WTC11 (cell line): Measurements from ENCODE around the gene MAP7D2. TPM values are rescaled to one million over a fixed set of nuclear protein-coding genes. Genes with fewer than 3 reads are reported as not detected.
"Not testable (repeated sequence)": the region's sequence is repeated elsewhere in the genome, so short reads cannot be mapped to it uniquely, and the experiment has no call there.

Experiments
- ATAC-seq: fragments of 200-7000 bp; cut with Tn5 transposase; 2 replicates; pipeline ENCODE4 v1.10.0; 2021; ENCODE audit warnings: mild to moderate bottlenecking, moderate library complexity
- CTCF ChIA-PET: fragments of 300-600 bp; sonication (Branson Sonifier 250); formaldehyde crosslinking; loops from one replicate; lab custom pipeline; 2021; ENCODE audit warnings: antibody characterized with exemption; lab: Charles Lee
- POLR2A ChIA-PET: fragments of 350-600 bp; sonication (Branson Sonifier 250); formaldehyde crosslinking; loops from one replicate; lab custom pipeline; 2021; ENCODE audit warnings: antibody characterized with exemption; lab: Charles Lee
- DNase-seq: peaks from one replicate; pipeline ENCODE4 v3.0.0; 2021; ENCODE audit warnings: low spot score
- H3K27ac Mint-ChIP-seq: 2 replicates; pipeline ENCODE4 v1.8.0; 2021; ENCODE audit warnings: mixed read lengths
- H3K27me3 Mint-ChIP-seq: 2 replicates; pipeline ENCODE4 v1.8.0; 2021; ENCODE audit warnings: low read depth, mild to moderate bottlenecking, moderate library complexity, mixed read lengths
- H3K36me3 Mint-ChIP-seq: 2 replicates; pipeline ENCODE4 v1.8.0; 2021; ENCODE audit warnings: mixed read lengths
- H3K4me1 Mint-ChIP-seq: 2 replicates; pipeline ENCODE4 v1.8.0; 2022; ENCODE audit warnings: mixed read lengths
- H3K4me3 Mint-ChIP-seq: 2 replicates; pipeline ENCODE4 v1.8.0; 2021; ENCODE audit warnings: mild to moderate bottlenecking, moderate library complexity, mixed read lengths
- H3K9me3 Mint-ChIP-seq: 2 replicates; pipeline ENCODE4 v1.8.0; 2021; ENCODE audit warnings: mixed read lengths
- CBFB ChIP-seq: sonication (generic); formaldehyde crosslinking; IDR thresholded peaks from 2 replicates; pipeline ENCODE4 v1.8.1; 2022; ENCODE audit warnings: mild to moderate bottlenecking, low read depth, missing genetic modification reagents
- CREB1 ChIP-seq: sonication (generic); formaldehyde crosslinking; IDR thresholded peaks from 2 replicates; pipeline ENCODE4 v1.8.0; 2023; ENCODE audit warnings: mild to moderate bottlenecking, missing genetic modification reagents
- ESRRA ChIP-seq: sonication (generic); formaldehyde crosslinking; IDR thresholded peaks from 2 replicates; pipeline ENCODE4 v1.8.1; 2022; ENCODE audit warnings: mild to moderate bottlenecking, missing genetic modification reagents, borderline replicate concordance
- IRF2 ChIP-seq: sonication (generic); formaldehyde crosslinking; IDR thresholded peaks from 2 replicates; pipeline ENCODE4 v1.8.0; 2022; ENCODE audit warnings: low read depth, missing genetic modification reagents, borderline replicate concordance
- JUN ChIP-seq: sonication (generic); formaldehyde crosslinking; IDR thresholded peaks from 2 replicates; pipeline ENCODE4 v1.8.0; 2023; ENCODE audit warnings: mild to moderate bottlenecking, missing genetic modification reagents
- NR1H2 ChIP-seq: sonication (generic); formaldehyde crosslinking; IDR thresholded peaks from 2 replicates; pipeline ENCODE4 v1.9.0; 2021; ENCODE audit warnings: mild to moderate bottlenecking, moderate library complexity, missing genetic modification reagents
- PRRX2 ChIP-seq: fragments of 250-450 bp; sonication (Bioruptor Pico); IDR thresholded peaks from 2 replicates; pipeline ENCODE4 v1.8.0; 2021; ENCODE audit warnings: mild to moderate bottlenecking
- RELA ChIP-seq: sonication (generic); formaldehyde crosslinking; IDR thresholded peaks from 2 replicates; pipeline ENCODE4 v1.8.1; 2022; ENCODE audit warnings: missing genetic modification reagents, mild to moderate bottlenecking, borderline replicate concordance
- SOX15 ChIP-seq: fragments of 250-450 bp; sonication (Bioruptor Pico); IDR thresholded peaks from 2 replicates; pipeline ENCODE4 v1.9.0; 2021; ENCODE audit warnings: mild to moderate bottlenecking
- SP1 ChIP-seq: sonication (generic); formaldehyde crosslinking; conservative IDR thresholded peaks from 2 replicates; pipeline ENCODE4 v1.8.1; 2022; ENCODE audit warnings: missing genetic modification reagents
- TEAD1 ChIP-seq: sonication (generic); formaldehyde crosslinking; IDR thresholded peaks from 2 replicates; pipeline ENCODE4 v1.8.0; 2022; ENCODE audit warnings: mild to moderate bottlenecking, missing genetic modification reagents
- ZNF121 ChIP-seq: sonication (generic); formaldehyde crosslinking; IDR thresholded peaks from 2 replicates; pipeline ENCODE4 v1.8.0; 2023; ENCODE audit warnings: missing genetic modification reagents
- ZNF138 ChIP-seq: sonication (generic); formaldehyde crosslinking; conservative IDR thresholded peaks from 2 replicates; pipeline ENCODE4 v1.8.1; 2022; ENCODE audit warnings: mild to moderate bottlenecking, moderate library complexity, missing genetic modification reagents
- ZNF219 ChIP-seq: sonication (generic); formaldehyde crosslinking; IDR thresholded peaks from 2 replicates; pipeline ENCODE4 v1.8.0; 2023; ENCODE audit warnings: missing genetic modification reagents, mild to moderate bottlenecking, borderline replicate concordance
- ZNF396 ChIP-seq: fragments of 250-450 bp; sonication (Bioruptor Pico); IDR thresholded peaks from 2 replicates; pipeline ENCODE4 v1.8.0; 2021; ENCODE audit warnings: mild to moderate bottlenecking, moderate library complexity, borderline replicate concordance
- ZNF423 ChIP-seq: fragments of 250-450 bp; sonication (Bioruptor Pico); IDR thresholded peaks from 2 replicates; pipeline ENCODE4 v2.1.2; 2022; ENCODE audit warnings: mild to moderate bottlenecking, moderate library complexity
- total RNA-seq: library from RNA; stranded (reverse); gene quantifications from 3 replicates; pipeline ENCODE4 v1.2.3, GENCODE V29; 2021
- TF ChIP-seq, protein P1 (sequence below): sonication (generic); formaldehyde crosslinking; conservative IDR thresholded peaks from 2 replicates; pipeline ENCODE4 v1.8.1; 2023; ENCODE audit warnings: mild to moderate bottlenecking, low read depth, missing genetic modification reagents, moderate library complexity
- TF ChIP-seq, protein P2 (sequence below): sonication (generic); formaldehyde crosslinking; IDR thresholded peaks from 2 replicates; pipeline ENCODE4 v1.8.1; 2022; ENCODE audit warnings: mild to moderate bottlenecking, missing genetic modification reagents, moderate library complexity, borderline replicate concordance
- TF ChIP-seq, protein P3 (sequence below): sonication (generic); formaldehyde crosslinking; IDR thresholded peaks from 2 replicates; pipeline ENCODE4 v1.8.0; 2022; ENCODE audit warnings: mild to moderate bottlenecking, missing genetic modification reagents
- TF ChIP-seq, protein P4 (sequence below): sonication (generic); formaldehyde crosslinking; IDR thresholded peaks from 2 replicates; pipeline ENCODE4 v1.8.1; 2023; ENCODE audit warnings: mild to moderate bottlenecking, moderate library complexity, missing genetic modification reagents
- TF ChIP-seq, protein P5 (sequence below): sonication (generic); formaldehyde crosslinking; IDR thresholded peaks from 2 replicates; pipeline ENCODE4 v1.8.1; 2022; ENCODE audit warnings: missing genetic modification reagents, borderline replicate concordance
- TF ChIP-seq, protein P6 (sequence below): fragments of 250-450 bp; sonication (Bioruptor Pico); IDR thresholded peaks from 2 replicates; pipeline ENCODE4 v1.8.0; 2021; ENCODE audit warnings: mild to moderate bottlenecking

Gene MAP7D2
- total RNA-seq, 1 experiment from 2014 or later = 0.57 TPM

DNA sequence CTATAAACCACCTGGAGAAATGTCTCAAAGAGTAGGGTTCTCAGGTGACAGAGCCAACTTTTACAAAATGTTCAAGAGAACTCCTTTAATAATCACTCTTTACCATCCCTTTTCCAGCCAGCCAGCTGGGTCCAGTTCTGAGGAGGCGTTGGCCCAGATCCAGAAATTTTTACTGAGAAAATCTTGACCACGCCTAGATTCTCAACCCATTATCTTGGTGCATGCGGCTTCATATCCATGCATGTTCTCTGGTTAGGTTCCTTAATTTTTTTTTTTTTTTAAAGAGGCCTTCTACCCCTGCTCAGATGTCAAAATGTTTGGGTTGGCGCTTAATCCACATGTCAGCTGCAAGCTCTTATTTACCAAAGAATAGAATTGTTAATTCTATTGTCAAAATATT lies 12.0 kb upstream of the MAP7D2 start:
- H3K4me3 Mint-ChIP-seq = no peak overlapping the region
- no peaks in the 10 kb centered on the region for H3K27me3 Mint-ChIP-seq
- H3K27ac Mint-ChIP-seq = no peak overlapping the region
- ChIA-PET POLR2A (no interaction called here), CTCF (no interaction called here)
- TF ChIP-seq SP1 (no peak), ZNF423 (CRISPR knock-in tag) (no peak), ZNF219 (no peak), TEAD1 (CRISPR knock-in tag) (no peak), ESRRA (CRISPR knock-in tag) (no peak)
- TF ChIP-seq, protein P1, sequence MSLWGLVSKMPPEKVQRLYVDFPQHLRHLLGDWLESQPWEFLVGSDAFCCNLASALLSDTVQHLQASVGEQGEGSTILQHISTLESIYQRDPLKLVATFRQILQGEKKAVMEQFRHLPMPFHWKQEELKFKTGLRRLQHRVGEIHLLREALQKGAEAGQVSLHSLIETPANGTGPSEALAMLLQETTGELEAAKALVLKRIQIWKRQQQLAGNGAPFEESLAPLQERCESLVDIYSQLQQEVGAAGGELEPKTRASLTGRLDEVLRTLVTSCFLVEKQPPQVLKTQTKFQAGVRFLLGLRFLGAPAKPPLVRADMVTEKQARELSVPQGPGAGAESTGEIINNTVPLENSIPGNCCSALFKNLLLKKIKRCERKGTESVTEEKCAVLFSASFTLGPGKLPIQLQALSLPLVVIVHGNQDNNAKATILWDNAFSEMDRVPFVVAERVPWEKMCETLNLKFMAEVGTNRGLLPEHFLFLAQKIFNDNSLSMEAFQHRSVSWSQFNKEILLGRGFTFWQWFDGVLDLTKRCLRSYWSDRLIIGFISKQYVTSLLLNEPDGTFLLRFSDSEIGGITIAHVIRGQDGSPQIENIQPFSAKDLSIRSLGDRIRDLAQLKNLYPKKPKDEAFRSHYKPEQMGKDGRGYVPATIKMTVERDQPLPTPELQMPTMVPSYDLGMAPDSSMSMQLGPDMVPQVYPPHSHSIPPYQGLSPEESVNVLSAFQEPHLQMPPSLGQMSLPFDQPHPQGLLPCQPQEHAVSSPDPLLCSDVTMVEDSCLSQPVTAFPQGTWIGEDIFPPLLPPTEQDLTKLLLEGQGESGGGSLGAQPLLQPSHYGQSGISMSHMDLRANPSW (CRISPR knock-in tag) = no peak
- TF ChIP-seq, protein P2, sequence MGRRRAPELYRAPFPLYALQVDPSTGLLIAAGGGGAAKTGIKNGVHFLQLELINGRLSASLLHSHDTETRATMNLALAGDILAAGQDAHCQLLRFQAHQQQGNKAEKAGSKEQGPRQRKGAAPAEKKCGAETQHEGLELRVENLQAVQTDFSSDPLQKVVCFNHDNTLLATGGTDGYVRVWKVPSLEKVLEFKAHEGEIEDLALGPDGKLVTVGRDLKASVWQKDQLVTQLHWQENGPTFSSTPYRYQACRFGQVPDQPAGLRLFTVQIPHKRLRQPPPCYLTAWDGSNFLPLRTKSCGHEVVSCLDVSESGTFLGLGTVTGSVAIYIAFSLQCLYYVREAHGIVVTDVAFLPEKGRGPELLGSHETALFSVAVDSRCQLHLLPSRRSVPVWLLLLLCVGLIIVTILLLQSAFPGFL (CRISPR knock-in tag) = no peak
- TF ChIP-seq, protein P3, sequence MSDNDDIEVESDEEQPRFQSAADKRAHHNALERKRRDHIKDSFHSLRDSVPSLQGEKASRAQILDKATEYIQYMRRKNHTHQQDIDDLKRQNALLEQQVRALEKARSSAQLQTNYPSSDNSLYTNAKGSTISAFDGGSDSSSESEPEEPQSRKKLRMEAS (CRISPR knock-in tag) = no peak
- no peaks in the 10 kb centered on the region for H3K4me1 Mint-ChIP-seq
- no peak for ATAC-seq
- H3K9me3 Mint-ChIP-seq = no peaks in the 10 kb centered on the region
- H3K36me3 Mint-ChIP-seq = peaks cover 29% of the 10 kb centered on the region
- DNase-seq = no peak

DNA sequence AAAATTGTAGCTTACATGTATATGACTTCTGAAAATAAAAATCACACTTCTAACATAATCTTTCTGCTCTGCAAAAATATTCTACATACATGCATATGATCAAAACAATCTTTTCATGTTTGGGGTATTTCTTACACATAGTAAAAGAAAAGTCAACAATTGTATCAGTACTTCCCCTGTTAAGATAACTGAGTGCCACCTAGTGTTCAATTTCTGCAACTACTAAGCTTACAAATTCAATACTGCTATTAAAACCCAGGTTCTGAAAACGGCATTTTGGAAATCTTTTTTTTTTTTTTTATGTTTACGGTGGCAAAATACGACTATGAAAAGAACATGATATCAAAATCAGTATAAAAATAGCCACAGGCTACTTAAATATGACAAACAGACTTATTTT lies 10.7 kb upstream of the MAP7D2 start:
- H3K9me3 Mint-ChIP-seq, H3K27me3 Mint-ChIP-seq, ATAC-seq, H3K27ac Mint-ChIP-seq, CTCF ChIA-PET, DNase-seq, POLR2A ChIA-PET, H3K4me1 Mint-ChIP-seq, H3K4me3 Mint-ChIP-seq: not testable (repeated sequence)
- H3K36me3 Mint-ChIP-seq = peaks cover 19% of the 10 kb centered on the region

DNA sequence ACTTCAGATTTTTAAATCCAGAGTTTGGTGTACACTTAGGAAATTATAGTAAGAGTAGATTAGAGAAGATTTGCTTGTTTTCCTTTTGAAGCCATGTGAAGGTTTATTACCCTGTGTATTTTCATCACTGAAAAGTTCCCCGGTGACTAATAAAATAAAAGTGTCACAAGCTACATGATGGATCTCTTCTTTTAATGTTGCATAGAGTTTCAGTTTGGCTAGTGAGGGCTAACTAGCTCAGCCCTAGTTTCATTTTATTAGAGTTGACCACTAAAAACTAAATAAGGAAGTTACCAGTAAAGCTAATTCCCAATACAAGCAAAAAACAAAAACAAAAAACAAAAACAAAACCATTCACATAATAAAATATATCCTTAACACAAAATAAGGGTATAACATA lies 10.1 kb upstream of the MAP7D2 start:
- CTCF ChIA-PET, POLR2A ChIA-PET, H3K27ac Mint-ChIP-seq, H3K4me1 Mint-ChIP-seq, DNase-seq, H3K4me3 Mint-ChIP-seq, H3K27me3 Mint-ChIP-seq, ATAC-seq, H3K9me3 Mint-ChIP-seq: not testable (repeated sequence)
- peaks cover 15% of the 10 kb centered on the region for H3K36me3 Mint-ChIP-seq

DNA sequence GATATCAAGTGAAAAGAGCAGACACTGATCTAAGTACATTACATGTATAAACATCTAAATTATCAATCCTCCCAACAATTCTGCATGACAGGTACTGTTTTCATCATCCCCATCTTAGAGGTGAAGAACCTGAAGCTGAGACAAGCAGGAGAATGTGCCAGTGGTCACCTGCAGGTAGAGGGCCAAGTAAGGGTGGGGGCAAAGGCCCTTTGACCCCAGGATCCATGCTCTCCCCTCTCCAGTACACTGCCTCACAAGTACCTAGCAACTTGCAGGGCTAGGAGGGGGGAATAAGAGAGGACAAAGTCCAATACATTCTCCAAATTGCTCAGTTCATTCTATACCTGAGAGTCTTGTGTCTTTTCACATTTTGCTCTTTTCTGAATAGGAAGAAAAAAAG lies 8.3 kb upstream of the MAP7D2 start:
- H3K27me3 Mint-ChIP-seq = no peaks in the 10 kb centered on the region
- no peaks in the 10 kb centered on the region for H3K4me1 Mint-ChIP-seq
- DNase-seq (no peak), ATAC-seq (no peak)
- H3K9me3 Mint-ChIP-seq = no peaks in the 10 kb centered on the region
- H3K36me3 Mint-ChIP-seq = peaks cover 9% of the 10 kb centered on the region
- no peak overlapping the region for H3K27ac Mint-ChIP-seq
- CTCF ChIA-PET = no interaction called here
- POLR2A ChIA-PET = no interaction called here
- no peak overlapping the region for H3K4me3 Mint-ChIP-seq
- TF ChIP-seq ZNF121 (no peak), NR1H2 (CRISPR knock-in tag) (no peak), JUN (CRISPR knock-in tag) (no peak), SOX15 (CRISPR knock-in tag) (no peak), PRRX2 (CRISPR knock-in tag) (no peak), CREB1 (CRISPR knock-in tag) (no peak), CBFB (no peak), ZNF138 (CRISPR knock-in tag) (no peak), RELA (CRISPR knock-in tag) (no peak), IRF2 (CRISPR knock-in tag) (no peak), ZNF396 (CRISPR knock-in tag) (no peak)
- TF ChIP-seq, protein P4, sequence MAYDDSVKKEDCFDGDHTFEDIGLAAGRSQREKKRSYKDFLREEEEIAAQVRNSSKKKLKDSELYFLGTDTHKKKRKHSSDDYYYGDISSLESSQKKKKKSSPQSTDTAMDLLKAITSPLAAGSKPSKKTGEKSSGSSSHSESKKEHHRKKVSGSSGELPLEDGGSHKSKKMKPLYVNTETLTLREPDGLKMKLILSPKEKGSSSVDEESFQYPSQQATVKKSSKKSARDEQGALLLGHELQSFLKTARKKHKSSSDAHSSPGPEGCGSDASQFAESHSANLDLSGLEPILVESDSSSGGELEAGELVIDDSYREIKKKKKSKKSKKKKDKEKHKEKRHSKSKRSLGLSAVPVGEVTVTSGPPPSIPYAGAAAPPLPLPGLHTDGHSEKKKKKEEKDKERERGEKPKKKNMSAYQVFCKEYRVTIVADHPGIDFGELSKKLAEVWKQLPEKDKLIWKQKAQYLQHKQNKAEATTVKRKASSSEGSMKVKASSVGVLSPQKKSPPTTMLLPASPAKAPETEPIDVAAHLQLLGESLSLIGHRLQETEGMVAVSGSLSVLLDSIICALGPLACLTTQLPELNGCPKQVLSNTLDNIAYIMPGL (CRISPR knock-in tag) = no peak
- TF ChIP-seq, protein P3 (CRISPR knock-in tag) = no peak
- TF ChIP-seq, protein P5, sequence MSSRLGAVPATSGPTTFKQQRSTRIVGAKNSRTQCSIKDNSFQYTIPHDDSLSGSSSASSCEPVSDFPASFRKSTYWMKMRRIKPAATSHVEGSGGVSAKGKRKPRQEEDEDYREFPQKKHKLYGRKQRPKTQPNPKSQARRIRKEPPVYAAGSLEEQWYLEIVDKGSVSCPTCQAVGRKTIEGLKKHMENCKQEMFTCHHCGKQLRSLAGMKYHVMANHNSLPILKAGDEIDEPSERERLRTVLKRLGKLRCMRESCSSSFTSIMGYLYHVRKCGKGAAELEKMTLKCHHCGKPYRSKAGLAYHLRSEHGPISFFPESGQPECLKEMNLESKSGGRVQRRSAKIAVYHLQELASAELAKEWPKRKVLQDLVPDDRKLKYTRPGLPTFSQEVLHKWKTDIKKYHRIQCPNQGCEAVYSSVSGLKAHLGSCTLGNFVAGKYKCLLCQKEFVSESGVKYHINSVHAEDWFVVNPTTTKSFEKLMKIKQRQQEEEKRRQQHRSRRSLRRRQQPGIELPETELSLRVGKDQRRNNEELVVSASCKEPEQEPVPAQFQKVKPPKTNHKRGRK (CRISPR knock-in tag) = no peak
- TF ChIP-seq, protein P6, sequence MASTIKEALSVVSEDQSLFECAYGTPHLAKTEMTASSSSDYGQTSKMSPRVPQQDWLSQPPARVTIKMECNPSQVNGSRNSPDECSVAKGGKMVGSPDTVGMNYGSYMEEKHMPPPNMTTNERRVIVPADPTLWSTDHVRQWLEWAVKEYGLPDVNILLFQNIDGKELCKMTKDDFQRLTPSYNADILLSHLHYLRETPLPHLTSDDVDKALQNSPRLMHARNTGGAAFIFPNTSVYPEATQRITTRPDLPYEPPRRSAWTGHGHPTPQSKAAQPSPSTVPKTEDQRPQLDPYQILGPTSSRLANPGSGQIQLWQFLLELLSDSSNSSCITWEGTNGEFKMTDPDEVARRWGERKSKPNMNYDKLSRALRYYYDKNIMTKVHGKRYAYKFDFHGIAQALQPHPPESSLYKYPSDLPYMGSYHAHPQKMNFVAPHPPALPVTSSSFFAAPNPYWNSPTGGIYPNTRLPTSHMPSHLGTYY (CRISPR knock-in tag) = no peak
